NCI-H526 treated with DMSO at 0.1 percent for 48 hours (cell line): ENCODE data around the gene ZNF385B.
A peak's percentile ranks its signal among the peaks of the same experiment; 100 is the strongest.
"Not testable (repeated sequence)": the region's sequence is repeated elsewhere in the genome, so short reads cannot be mapped to it uniquely, and the experiment has no call there.

ENCODE experiments used
- DNase-seq: peaks from one replicate; lab custom pipeline; 2025; lab: John Stamatoyannopoulos, UW

The ZNF385B gene

DNA sequence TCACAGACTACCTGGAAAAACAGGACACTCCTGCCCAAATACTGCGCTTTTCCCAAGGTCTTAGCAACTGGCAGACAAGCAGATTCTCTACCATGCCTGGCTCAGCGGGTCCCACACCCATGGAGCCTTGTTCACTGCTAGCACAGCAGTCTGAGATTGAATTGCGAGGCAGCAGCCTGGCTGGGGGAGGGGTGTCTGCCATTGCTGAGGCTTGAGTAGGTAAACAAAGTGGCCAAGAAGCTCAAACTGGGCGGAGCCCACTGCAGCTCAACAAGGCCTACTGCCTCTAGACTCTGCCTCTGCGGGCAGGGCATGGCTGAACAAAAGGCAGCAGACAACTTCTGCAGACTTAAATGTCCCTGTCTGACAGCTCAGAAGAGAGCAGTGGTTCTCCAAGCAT, 231.6 kb downstream of the ZNF385B start:
- not testable (repeated sequence) for DNase-seq

GRCh38 chr2:179626261-179626660, 235.2 kb downstream of the ZNF385B start:
- DNase-seq: no peak

DNA sequence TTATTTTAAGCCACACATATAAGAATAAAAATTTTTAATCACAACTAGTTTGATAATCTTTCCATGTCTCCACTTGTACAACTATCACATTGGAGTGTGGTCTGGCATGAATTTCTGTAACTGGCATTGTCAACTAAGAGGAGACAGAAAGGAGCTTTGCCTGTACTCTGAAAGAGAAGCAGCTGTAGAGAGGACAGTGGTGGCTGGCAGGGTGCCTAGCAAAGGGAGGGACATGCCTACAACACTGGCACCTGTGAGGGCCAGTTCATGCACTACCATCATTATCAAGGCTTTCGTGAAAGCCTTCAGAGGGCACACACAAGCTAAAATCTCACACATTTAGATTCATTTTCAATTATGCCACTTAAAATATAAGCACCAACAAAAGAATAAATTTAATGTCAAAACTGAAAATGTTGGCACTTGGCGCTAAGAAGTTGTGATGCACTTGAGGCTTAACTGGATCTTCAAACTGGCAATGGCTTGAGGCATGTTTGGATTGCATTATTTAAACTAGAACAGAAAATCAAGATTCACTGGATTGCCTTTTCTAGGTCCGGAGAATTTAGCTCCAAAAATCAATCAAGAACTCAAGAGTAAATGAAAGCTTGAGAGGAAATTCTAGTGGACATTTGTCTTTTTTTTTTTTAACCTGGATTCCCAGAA, 238.6 kb downstream of the ZNF385B start:
- DNase-seq: no peak

- DNase-seq: peak; percentile 10
These were observed 239.3 kb downstream of the ZNF385B start for GRCh38 chr2:179622112-179622511.

GRCh38 chr2:179619947-179620467, 241.4 kb downstream of the ZNF385B start:
- DNase-seq: no peak

GRCh38 chr2:179614121-179614520, 247.3 kb downstream of the ZNF385B start:
- DNase-seq: no peak

DNA sequence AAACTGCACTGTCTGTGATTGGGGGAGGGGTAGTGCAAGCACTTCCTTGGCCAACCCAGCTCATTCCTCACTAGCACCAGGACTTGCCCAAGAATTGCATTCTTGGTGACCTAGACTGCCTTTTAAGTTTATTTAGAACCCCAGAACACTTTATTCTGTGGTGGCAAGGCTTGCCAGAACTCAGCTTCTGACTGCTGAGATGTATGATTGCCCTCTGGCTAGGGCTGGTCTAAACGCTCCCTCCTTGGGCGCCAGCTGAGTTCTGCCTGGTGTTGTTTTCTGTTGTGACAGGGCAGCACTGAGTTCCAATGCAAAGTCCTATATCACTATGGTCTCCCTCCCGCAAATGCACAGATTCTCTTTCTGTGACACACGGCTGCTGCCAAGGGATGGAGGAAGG, 247.7 kb downstream of the ZNF385B start:
- no peak for DNase-seq

GRCh38 chr2:179613299-179613651, 248.1 kb downstream of the ZNF385B start:
- DNase-seq: no peak

DNA sequence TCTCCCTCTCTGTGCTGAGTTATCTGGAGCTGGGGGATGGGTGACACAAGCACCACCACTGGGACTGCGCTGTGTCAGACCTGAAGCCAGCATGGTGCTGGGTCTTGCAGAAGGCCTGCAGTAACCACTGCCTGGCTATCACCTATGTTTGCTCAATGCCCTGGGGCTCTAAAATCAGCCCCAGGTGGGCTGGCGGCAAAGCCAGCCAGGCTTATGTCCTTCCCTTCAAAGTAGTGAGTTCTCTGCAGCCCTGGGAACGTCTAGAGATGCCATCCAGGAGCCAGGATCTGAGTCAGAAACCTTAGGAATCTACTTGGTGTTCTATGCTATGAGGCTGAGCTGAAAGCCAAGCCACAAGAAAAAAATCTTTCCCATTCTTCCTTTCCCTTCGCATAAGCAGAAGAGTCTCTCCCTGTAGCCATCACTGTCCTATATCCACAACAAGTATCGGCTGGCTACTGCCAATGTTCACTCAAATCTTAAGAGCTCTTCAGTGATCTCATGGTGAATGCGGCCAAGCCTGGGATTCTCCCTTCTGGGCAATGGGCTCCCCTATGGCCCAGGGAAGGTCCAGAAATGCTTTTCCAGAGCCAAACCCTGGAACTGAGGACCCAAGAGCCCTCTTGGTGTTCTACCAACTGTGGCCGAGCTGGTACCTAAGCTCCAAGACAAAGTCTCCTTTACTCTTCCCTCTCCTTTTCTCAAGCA, 248.7 kb downstream of the ZNF385B start:
- no peak for DNase-seq

DNA sequence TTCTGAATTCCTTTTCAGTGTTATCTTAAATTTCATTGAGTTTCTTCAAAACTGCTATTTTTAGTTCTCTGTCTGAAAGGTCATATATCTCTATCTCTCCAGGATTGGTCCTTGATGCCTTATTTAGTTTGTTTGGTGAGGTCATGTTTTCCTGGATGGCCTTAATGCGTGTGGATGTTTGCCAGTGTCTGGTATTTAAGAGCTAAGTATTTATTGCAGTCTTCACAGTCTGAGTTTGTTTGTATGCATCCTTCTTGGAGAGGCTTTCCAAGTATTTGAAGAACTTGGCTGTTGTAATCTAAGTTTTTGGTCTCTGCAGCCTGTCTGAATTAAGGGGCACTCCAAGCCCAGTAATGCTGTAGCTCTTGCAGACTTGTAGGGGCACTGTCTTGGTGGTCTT, 249.3 kb downstream of the ZNF385B start:
- DNase-seq: no peak

- no peak for DNase-seq
These were observed 255.3 kb downstream of the ZNF385B start for GRCh38 chr2:179606141-179606540.

GRCh38 chr2:179605341-179605740, 256.1 kb downstream of the ZNF385B start:
- DNase-seq: no peak

- peak; percentile 37 for DNase-seq
These were observed 256.8 kb downstream of the ZNF385B start for GRCh38 chr2:179604598-179604997.

DNA sequence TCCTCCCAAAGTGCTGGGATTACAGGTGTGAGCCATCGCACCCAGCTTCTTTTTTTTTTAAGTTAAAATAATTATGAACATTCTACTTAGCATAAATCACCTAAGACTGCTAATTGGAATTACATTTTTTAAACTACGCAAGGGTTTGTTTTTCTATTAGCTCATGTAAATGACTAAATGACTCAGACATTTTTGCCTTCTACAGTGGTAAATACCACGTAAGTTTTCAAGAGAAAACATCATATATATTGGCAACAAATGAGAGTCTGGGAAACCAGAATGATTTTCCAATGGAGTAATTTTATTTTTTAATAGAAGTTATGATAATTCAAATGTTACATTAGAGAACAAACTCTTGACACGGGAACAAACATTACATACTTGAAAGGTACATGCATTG, 259.0 kb downstream of the ZNF385B start:
- DNase-seq: no peak

- no peak for DNase-seq
These were observed 265.4 kb downstream of the ZNF385B start for GRCh38 chr2:179596018-179596417.

DNA sequence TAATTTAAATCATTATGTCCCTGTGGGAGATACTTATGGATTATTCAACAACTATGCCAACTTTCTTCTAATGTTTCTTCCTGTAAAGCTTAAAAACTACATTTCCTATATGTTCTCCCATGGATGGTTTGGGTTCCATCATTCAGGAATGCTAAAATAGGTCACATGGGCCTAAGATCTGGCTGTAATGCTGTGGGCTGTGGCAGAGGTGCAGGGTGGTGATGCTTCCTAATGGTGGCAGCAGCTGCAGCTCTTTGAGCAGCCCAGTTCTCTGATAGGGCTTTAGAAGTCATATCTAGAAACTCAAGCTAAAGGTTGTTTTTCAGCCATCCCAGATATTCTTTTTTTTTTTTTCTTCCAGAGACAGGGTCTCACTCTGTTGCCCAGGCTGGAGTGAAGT, 266.1 kb downstream of the ZNF385B start:
- no peak for DNase-seq

DNA sequence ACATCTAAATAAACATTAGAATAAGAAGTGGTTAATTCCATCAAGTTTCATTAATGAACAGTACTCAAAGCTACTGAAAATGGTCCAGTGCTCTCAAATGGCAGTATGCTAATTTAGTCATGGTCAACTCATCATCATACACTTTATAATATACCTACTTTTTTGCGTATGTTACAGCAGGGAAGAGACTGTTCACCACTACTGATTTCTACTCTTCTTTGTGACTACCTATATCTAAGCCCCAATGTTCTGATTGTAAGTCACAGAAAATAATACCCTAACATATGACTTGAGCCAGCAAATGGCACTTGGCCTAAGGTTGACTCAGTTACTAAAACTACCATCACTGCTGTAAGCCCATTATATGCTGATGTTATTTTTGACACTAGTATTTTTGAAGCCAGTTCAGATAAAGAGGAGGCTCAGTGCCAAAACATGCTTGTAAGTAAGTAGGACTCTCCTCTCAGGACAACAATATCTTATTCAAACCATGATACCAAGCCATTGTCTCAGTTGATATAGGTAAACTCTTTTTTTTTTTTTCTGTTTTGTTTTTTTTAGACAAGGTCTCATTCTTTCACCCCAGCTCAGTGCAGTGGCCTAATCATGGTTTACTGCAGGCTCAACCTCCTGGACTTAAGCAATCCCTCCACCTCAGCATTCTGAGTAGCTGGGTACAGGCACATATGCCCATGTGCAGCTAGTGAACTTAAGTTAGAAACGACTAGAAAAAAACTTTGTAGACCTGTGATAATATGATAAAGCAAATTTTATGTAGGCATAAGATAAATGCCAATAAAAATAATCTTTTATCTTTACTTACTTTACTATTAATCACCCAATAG, 266.9 kb downstream of the ZNF385B start:
- no peak for DNase-seq

DNA sequence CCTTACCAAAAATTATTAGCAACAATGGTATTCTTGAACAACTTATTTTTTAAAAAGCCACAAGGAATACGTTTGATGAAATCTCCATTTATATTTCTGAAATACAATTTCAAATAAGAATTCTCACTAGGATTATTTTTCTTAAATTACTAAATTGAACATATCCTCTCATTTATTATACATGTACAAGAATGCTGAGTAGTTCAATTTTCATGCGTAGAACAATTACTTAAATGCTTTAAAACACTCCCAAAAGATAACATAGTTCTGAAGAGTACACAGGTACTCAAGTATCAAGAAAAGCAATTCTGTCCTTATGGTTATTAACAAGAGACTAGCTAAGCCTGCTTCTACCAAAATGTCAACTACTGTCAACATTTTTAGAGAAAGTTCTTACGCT, 268.1 kb downstream of the ZNF385B start:
- no peak for DNase-seq

DNA sequence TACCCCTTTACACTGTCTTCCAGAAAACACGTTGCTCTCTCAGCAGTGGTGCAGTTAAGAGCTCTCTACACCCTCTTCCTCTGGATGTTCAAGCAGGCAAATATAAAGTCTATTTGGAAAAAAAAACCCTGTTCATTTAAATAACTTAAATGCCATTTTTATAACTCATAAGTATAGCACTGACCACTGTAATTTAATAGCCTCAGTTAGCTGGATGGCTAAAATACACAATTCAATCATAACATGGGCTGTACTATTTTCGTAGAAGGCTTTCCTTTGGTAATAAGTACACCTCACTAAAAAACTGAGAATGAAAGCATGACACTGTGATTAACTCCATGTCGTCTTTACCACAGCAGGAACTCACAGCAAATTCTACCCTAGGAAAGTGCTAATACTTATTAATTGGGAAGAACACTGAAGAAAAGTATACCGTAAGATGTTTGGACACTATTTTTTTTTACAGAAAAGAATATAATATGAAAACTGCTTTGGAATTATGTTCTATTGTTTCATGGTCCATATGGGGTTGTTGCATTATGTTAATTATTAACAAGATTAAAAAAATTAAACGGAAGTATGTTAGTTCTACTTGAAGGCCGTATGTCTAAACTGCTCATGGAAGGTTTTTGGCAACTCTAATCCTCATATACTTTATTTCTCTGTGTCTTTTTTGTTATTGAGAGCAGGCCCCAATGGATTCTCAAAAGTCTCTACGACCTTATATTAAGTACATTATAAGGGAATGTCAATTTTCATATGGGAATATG, 269.1 kb downstream of the ZNF385B start:
- no peak for DNase-seq

- DNase-seq: no peak
These were observed 269.7 kb downstream of the ZNF385B start for GRCh38 chr2:179591690-179592089.

DNA sequence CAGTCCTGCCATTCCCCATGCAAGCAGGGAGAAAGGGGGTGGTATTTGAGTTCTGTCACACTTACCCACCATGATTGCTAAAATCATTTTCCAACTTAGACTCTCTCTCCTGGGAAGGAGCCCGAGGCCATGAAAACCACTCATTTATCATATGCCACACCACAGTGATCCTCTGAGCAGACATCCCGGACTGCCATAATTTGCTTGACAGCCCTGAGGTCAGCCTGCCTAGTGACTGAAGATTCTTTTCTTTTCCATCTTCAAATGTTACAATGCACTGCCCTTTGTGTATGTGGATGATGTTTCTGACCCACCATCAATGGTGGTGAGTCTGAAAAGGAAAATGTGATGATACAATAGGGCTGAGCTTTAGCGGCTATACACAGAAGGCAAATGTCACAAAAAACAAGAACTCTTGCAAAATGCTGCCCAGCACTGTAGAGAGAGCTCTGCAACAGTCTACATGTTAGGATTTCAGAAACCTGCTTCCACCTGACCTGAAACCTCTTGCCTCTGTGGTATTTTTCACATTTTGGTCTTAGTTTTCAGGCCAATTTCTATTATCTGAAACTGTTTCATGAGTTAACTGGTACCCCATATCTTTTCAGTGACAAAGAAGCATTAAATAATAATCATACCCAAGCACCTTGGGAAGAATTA, 272.8 kb downstream of the ZNF385B start:
- DNase-seq: no peak
